Measurements from ENCODE around the gene TNFAIP3.

The TNFAIP3 gene

DNA sequence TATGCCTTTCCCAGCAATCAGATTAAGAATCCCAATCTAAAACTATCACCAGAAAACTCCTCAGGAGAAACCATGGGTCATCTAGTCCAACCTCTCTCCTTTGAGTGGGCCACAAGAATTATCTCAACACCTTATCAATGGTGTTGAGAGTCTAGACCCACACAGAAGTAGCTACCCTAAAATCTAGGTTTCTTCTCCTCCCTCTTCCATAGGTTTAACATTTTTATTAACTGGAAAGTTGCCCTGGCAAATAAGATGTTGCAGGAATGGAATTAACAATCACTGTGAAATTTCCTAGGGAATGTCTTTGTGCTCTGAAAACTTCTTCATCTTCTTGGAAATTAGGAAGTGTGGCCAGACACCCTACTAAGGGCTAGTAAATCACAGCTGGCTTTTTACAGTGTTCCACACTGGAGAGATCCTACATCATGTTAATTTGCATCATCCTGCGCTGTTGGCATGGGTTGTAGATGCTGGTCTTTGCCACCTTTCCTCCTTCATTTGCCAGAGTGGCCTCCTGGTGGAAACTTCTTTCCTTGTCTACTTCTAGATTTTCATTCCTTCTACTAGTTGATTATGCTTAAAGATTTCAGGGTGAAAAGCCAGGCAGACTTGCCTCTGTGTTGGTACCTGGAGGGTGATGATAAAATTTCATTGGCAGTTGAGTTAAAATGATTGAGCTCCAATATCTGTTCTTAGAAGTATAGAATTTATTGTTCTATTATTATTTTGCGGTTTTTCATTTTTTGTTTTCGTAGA is 2.7 kb downstream of the TNFAIP3 start:
- DNase-seq (ENCODE audit: low read depth): peak; percentile 13
- TF ChIP-seq CTCF (IDR thresholded peaks at IDR 0.05; ENCODE audit: insufficient read depth, low read depth, low read length, missing control alignments): no peak
- no peak overlapping the region for H3K4me3 ChIP-seq (ENCODE audit: low read length)

DNA sequence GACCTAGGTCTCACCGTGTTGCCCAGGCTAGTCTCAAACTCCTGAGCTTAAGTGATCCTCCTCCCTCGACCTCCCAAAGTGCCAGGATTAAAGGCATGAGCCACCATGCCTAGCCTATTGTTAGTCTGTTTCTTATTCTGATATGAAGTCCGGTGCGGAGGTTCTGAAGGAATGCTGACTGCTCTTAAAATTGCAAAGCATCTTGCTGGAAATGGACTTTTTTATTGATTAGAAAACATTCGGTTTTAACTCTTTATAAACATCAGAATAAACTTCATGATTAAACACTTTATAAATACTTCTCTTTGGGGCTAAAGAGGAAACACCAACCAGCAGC is 3.2 kb downstream of the TNFAIP3 start:
- peak overlapping the region; percentile 32 for H3K4me3 ChIP-seq (ENCODE audit: low read length)
- no peak for TF ChIP-seq CTCF (IDR thresholded peaks at IDR 0.05; ENCODE audit: insufficient read depth, low read depth, low read length, missing control alignments)
- peak; percentile 25 for DNase-seq (ENCODE audit: low read depth)

- DNase-seq (ENCODE audit: low read depth): peak; percentile 73
- H3K4me3 ChIP-seq (ENCODE audit: low read length): peak overlapping the region; percentile 32
- peak; percentile 55 for TF ChIP-seq CTCF (IDR thresholded peaks at IDR 0.05; ENCODE audit: insufficient read depth, low read depth, low read length, missing control alignments)
Observed at GRCh38 chr6:137870744-137871247, 3.7 kb downstream of the TNFAIP3 start.

GRCh38 chr6:137871291-137871690 is 4.2 kb downstream of the TNFAIP3 start:
- peak overlapping the region; percentile 32 for H3K4me3 ChIP-seq (ENCODE audit: low read length)
- peak; percentile 30 for DNase-seq (ENCODE audit: low read depth)
- TF ChIP-seq CTCF (IDR thresholded peaks at IDR 0.05; ENCODE audit: insufficient read depth, low read depth, low read length, missing control alignments): no peak

GRCh38 chr6:137871831-137872454 is 4.9 kb downstream of the TNFAIP3 start:
- DNase-seq (ENCODE audit: low read depth): peak; percentile 55
- peak overlapping the region; percentile 32 for H3K4me3 ChIP-seq (ENCODE audit: low read length)
- no peak for TF ChIP-seq CTCF (IDR thresholded peaks at IDR 0.05; ENCODE audit: insufficient read depth, low read depth, low read length, missing control alignments)

DNA sequence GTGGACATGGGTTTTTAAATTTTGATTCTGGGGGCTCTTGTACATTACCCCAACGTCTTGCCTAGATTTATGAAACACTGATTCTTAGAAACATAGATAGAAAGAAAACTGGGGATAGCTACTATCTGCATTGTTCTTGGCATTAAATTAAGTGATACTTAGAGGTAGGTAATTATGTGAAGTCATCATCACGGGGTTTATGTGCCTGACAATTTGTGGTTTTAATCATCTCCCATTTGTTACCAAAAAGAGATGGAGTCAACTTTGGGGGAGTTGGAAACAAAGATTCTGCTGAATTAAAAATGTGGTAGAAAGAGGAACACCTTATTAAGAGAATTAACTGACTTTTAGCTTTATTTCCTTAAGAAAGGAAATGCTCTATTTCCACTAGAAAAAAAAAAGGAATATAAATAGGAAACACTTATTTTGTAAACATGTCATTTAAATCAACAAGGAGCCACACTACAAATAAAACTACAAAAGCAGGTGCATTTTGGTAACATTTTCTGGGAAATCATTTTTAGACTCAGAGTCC is 5.6 kb downstream of the TNFAIP3 start:
- no peak overlapping the region for H3K4me3 ChIP-seq (ENCODE audit: low read length)
- DNase-seq (ENCODE audit: low read depth): peak; percentile 29
- TF ChIP-seq CTCF (IDR thresholded peaks at IDR 0.05; ENCODE audit: insufficient read depth, low read depth, low read length, missing control alignments): no peak
